ENCODE results near the gene SLAIN1. TPM values are rescaled to one million over a fixed set of nuclear protein-coding genes. Genes with fewer than 3 reads are reported as not detected.

The SLAIN1 gene
- total and polyA plus RNA-seq, 2 donors (not counting 3 experiments of a cell fraction or from before 2014, with no cell fraction given), result 4.1 to 4.3 TPM

DNA sequence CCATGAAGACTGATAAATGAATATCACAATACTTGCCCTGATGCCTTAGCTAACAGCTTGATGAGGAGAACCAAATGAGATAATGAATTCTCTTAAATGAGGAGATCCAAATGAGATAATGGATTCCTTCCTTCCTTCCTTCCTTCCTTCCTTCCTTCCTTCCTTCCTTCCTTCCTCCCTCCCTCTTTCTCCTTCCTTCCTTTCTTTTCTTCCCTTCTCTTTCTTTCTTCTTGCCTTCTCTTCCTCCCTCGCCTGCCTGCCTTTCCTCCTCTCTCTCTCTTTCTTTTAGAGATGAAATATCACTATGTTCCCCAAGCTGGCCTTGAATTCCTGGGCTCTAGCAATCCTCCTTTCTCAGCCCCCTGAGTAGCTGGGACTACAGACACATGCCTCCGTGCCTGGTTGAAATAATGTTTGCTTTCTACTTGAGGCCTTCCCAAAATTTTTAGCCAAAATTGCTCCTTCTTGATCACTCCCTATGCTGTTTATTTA is 4.0 kb upstream of the SLAIN1 start:
- BruUV-seq (replicated peaks), result no TSS peak
- H3K9me3 ChIP-seq (replicated peaks; ENCODE audit: control insufficient read depth, insufficient read depth, low read length), result no peaks in the 10 kb centered on the region
- no peaks in the 10 kb centered on the region for H3K79me2 ChIP-seq (ENCODE audit: control insufficient read depth, insufficient read depth, low read length)
- TF ChIP-seq POLR2A (IDR thresholded peaks at IDR 0.05; ENCODE audit: low read depth, low read length), result no peak
- no peak for TF ChIP-seq GATA2 (IDR thresholded peaks at IDR 0.05; ENCODE audit: insufficient read depth, insufficient read length, low read depth, low read length)
- TF ChIP-seq POLR2AphosphoS5 (IDR thresholded peaks at IDR 0.05; ENCODE audit: insufficient read depth, low read depth, low read length), result no peak
- no peak for TF ChIP-seq JUN (IDR thresholded peaks at IDR 0.05; ENCODE audit: borderline replicate concordance, insufficient read depth, insufficient read length, low read depth)
- TF ChIP-seq, protein P1, sequence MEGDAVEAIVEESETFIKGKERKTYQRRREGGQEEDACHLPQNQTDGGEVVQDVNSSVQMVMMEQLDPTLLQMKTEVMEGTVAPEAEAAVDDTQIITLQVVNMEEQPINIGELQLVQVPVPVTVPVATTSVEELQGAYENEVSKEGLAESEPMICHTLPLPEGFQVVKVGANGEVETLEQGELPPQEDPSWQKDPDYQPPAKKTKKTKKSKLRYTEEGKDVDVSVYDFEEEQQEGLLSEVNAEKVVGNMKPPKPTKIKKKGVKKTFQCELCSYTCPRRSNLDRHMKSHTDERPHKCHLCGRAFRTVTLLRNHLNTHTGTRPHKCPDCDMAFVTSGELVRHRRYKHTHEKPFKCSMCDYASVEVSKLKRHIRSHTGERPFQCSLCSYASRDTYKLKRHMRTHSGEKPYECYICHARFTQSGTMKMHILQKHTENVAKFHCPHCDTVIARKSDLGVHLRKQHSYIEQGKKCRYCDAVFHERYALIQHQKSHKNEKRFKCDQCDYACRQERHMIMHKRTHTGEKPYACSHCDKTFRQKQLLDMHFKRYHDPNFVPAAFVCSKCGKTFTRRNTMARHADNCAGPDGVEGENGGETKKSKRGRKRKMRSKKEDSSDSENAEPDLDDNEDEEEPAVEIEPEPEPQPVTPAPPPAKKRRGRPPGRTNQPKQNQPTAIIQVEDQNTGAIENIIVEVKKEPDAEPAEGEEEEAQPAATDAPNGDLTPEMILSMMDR (IDR thresholded peaks at IDR 0.05; ENCODE audit: extremely low read depth in 1 of 2, insufficient read depth in 1 of 2, low read depth in 1 of 2, low read length in 2 of 2), result no peak
- TF ChIP-seq FOS (IDR thresholded peaks at IDR 0.05; ENCODE audit: borderline replicate concordance, insufficient read depth, low read length), result no peak
- no peak overlapping the region for H2AFZ ChIP-seq (ENCODE audit: low read depth, low read length)
- no peak overlapping the region for H3K4me3 ChIP-seq (replicated peaks in 1 of 3; ENCODE audit: insufficient read depth in 1 of 3, low read depth in 1 of 3, low read length in 3 of 3)
- no peaks in the 10 kb centered on the region for H3K36me3 ChIP-seq (ENCODE audit: control insufficient read depth in 2 of 2, extremely low read depth in 1 of 2, insufficient read depth in 2 of 2, low read length in 2 of 2)
- FAIRE-seq, result no peak
- DNase-seq (ENCODE audit: low read depth, low spot score), result no peak
- no peak overlapping the region for H3K9ac ChIP-seq (replicated peaks; ENCODE audit: extremely low read depth, insufficient read depth, low read length)
- H3K27ac ChIP-seq (ENCODE audit: insufficient read depth, low read depth, low read length), result no peak overlapping the region
- intact Hi-C loops (cut with micrococcal nuclease) (loop anchor here (5.0 kb wide), 1 partner anchor 1114 kb away; no protein-coding TSS in a partner anchor), dilution Hi-C loops (cut with MboI; ENCODE audit: extremely low pct_ligation_motif_present, low sequenced_read_pairs) (no loop called here)
- H3K4me2 ChIP-seq (ENCODE audit: insufficient read depth, low read length), result no peak overlapping the region
- H3K4me1 ChIP-seq (ENCODE audit: control insufficient read depth, extremely low read depth, insufficient read depth, low read length), result no peaks in the 10 kb centered on the region
- ChIA-PET CTCF (interaction anchor here (1.0 to 2.1 kb wide), 4 partner anchors 22 to 428 kb away, joined by 3 to 9 read pairs (median 4); no protein-coding TSS in a partner anchor), POLR2A (no interaction called here)
- no peaks in the 10 kb centered on the region for H3K9me1 ChIP-seq (replicated peaks; ENCODE audit: control insufficient read depth, extremely low read depth, insufficient read depth, low read length)
- peaks cover 7 to 21% of the 10 kb centered on the region in 2 experiments for H3K27me3 ChIP-seq (ENCODE audit: control insufficient read depth in 2 of 2, insufficient read depth in 2 of 2, low read length in 2 of 2)
- no peaks in the 10 kb centered on the region for H4K20me1 ChIP-seq (replicated peaks; ENCODE audit: control insufficient read depth, extremely low read depth, insufficient read depth, low read length)
